Tibial artery (tissue), 4 donors: ENCODE measurements around the gene MEG3.
"Not testable (repeated sequence)": the region's sequence is repeated elsewhere in the genome, so short reads cannot be mapped to it uniquely, and the experiment has no call there.

Experiments used
- DNase-seq, 2 donors: peaks; one replicate each; pipeline ENCODE4 v3.0.0-alpha.2; 2019
- H3K27ac ChIP-seq, 2 donors: fragments of 200-600 bp; sonication (generic) in 1 of 2; 1 replicate in 1 of 2; 2 replicates in 1 of 2; pipeline ENCODE4 v1.5.1; 2018 to 2019; ENCODE audit warnings: mild to moderate bottlenecking in 1 of 2
- H3K27me3 ChIP-seq, 2 donors: fragments of 200-600 bp; sonication (generic) in 1 of 2; one replicate each; pipeline versions ENCODE4 v1.5.1 to v1.6.0; 2016 to 2019
- H3K36me3 ChIP-seq, 3 donors: fragments of 200-600 bp; sonication (generic) in 2 of 3; one replicate each; pipeline ENCODE4 v1.5.1; 2016 to 2019; ENCODE audit warnings: mild to moderate bottlenecking in 2 of 3
- H3K4me1 ChIP-seq, 4 donors: fragments of 200-600 bp; sonication (generic) in 2 of 4; 1 replicate in 3 of 4; 2 replicates in 1 of 4; pipeline ENCODE4 v1.5.1; 2016 to 2019
- H3K4me3 ChIP-seq, 2 donors: fragments of 200-600 bp; sonication (generic) in 1 of 2; 1 replicate in 1 of 2; 2 replicates in 1 of 2; pipeline ENCODE4 v1.5.1; 2018 to 2019; ENCODE audit warnings: mild to moderate bottlenecking in 2 of 2
- H3K9me3 ChIP-seq, 3 donors: fragments of 200-600 bp; sonication (generic) in 1 of 3; one replicate each; pipeline ENCODE4 v1.5.1; 2016 to 2019
- intact Hi-C: fragments of 100-400 bp; cut with DNase I; formaldehyde crosslinking; loops from one replicate; pipeline ENCODE4 v1.15.0; 2023; ENCODE audit warnings: low total_unique reads
- TF ChIP-seq, protein P1 (sequence below), 2 experiments: fragments of 200-600 bp in 1 of 2; fragments of 450-650 bp in 1 of 2; IDR thresholded peaks; one replicate each; pipeline ENCODE4 v1.5.1; 2017 to 2019; ENCODE audit warnings: antibody characterized with exemption in 2 of 2, mild to moderate bottlenecking in 1 of 2, moderate library complexity in 1 of 2

Gene MEG3

GRCh38 chr14:100800041-100800440, 25.9 kb upstream of the MEG3 start:
- Histone ChIP-seq H3K36me3 (no peaks in the 10 kb centered on the region), H3K27me3 (no peaks in the 10 kb centered on the region), H3K27ac (no peak overlapping the region), H3K4me1 (no peaks in the 10 kb centered on the region), H3K9me3 (no peaks in the 10 kb centered on the region), H3K4me3 (no peak overlapping the region)
- intact Hi-C loops = no loop called here
- TF ChIP-seq, protein P1, sequence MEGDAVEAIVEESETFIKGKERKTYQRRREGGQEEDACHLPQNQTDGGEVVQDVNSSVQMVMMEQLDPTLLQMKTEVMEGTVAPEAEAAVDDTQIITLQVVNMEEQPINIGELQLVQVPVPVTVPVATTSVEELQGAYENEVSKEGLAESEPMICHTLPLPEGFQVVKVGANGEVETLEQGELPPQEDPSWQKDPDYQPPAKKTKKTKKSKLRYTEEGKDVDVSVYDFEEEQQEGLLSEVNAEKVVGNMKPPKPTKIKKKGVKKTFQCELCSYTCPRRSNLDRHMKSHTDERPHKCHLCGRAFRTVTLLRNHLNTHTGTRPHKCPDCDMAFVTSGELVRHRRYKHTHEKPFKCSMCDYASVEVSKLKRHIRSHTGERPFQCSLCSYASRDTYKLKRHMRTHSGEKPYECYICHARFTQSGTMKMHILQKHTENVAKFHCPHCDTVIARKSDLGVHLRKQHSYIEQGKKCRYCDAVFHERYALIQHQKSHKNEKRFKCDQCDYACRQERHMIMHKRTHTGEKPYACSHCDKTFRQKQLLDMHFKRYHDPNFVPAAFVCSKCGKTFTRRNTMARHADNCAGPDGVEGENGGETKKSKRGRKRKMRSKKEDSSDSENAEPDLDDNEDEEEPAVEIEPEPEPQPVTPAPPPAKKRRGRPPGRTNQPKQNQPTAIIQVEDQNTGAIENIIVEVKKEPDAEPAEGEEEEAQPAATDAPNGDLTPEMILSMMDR (IDR thresholded peaks at IDR 0.05) = no peak
- DNase-seq = no peak

DNA sequence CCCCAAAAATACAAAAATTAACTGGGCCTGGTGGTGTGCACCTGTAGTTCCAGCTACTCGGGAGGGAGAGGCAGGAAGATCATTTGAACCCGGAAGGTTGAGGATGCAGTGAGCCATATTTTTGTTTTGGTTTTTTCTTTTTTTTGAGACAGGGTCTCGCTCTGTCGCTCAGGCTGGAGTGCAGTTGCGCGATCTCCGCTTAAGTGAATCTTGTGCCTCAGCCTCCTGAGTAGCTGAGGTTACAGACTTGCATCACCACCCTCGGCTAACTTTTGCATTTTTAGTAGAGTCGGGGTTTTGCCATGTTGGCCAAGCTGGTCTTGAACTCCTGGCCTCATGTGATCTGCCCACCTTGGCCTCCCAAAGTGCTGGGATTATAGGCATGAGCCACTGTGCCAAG, 24.5 kb upstream of the MEG3 start:
- not testable (repeated sequence) for H3K36me3 ChIP-seq, H3K4me1 ChIP-seq, H3K27ac ChIP-seq

DNA sequence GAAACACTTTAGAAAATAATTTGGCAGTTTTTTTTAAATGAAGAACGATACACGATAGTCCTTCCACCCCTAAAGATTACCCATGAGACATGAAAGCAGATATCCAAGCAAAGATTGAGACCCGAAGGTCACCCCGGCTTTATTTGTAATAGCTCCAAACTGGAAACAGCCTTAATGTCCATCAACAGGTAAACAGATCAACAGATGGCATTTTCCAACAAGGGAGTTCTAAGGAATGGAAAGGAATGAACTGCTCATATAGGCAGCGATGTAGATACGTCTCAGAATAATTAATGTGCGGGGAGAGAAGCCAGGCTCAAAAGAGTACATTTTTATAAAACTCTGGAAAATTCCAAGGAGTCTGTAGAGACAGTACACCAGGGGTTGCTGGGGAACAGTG, 23.7 kb upstream of the MEG3 start:
- intact Hi-C loops = no loop called here
- TF ChIP-seq, protein P1 (IDR thresholded peaks at IDR 0.05) = no peak
- no peaks in the 10 kb centered on the region for H3K36me3 ChIP-seq
- H3K9me3 ChIP-seq = no peaks in the 10 kb centered on the region
- H3K4me3 ChIP-seq = no peak overlapping the region
- peaks cover 0 to 5% of the 10 kb centered on the region in 2 donors for H3K27me3 ChIP-seq
- DNase-seq = no peak
- H3K27ac ChIP-seq = no peak overlapping the region
- H3K4me1 ChIP-seq = no peaks in the 10 kb centered on the region

More for the DNA sequence above, 24.5 kb upstream of the MEG3 start:
- DNase-seq, intact Hi-C loops, H3K9me3 ChIP-seq, H3K4me3 ChIP-seq, H3K27me3 ChIP-seq: not testable (repeated sequence)

DNA sequence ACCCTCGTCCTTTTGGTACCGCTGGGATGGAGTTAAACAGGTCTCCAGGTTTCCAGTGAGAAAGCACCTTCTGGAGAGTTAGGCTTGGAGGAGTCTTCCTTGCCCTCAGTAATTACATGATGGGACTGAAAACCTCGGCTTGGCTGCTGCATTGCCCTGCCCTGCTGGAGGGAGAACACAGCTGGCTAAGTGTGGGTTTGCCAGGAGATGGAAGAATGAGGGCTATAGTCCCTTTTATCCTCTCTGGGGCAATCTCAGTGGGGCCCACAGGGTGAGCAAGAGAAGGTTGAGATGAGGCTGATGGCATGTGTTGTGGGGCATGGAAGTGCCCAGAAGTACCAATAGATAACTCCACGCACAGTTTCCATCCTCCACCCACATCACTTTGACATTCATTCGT, 23.2 kb upstream of the MEG3 start:
- Histone ChIP-seq H3K27ac (no peak overlapping the region), H3K36me3 (no peaks in the 10 kb centered on the region), H3K9me3 (no peaks in the 10 kb centered on the region), H3K4me3 (no peak overlapping the region), H3K4me1 (no peaks in the 10 kb centered on the region), H3K27me3 (peaks cover 0 to 5% of the 10 kb centered on the region in 2 donors)
- TF ChIP-seq, protein P1 (IDR thresholded peaks at IDR 0.05) = no peak
- intact Hi-C loops = no loop called here
- DNase-seq = no peak

DNA sequence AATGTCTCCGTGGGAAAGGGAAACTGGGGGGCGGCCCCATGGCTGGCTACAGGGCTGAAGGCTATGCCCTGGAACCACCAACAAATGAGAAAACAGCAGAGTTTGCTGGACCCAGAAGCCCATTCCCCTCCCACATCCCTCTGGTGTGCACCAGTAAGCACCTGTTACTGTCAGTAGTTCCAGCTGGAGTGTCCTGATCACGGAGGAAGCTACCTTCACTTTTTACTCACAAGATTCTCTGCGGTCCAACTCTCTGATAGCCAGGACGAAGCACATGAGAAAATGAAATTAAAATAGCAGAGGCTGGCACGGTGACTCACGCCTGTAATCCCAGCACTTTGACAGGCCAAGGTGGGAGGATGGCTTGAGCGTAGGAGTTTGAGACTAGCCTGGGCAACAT, 22.7 kb upstream of the MEG3 start:
- TF ChIP-seq, protein P1 (IDR thresholded peaks at IDR 0.05) = no peak
- no peaks in the 10 kb centered on the region for H3K4me1 ChIP-seq
- no peak for DNase-seq
- H3K27me3 ChIP-seq = peaks cover 0 to 5% of the 10 kb centered on the region in 2 donors
- H3K4me3 ChIP-seq = no peak overlapping the region
- peaks cover 0 to 1% (median 0%) of the 10 kb centered on the region in 3 donors for H3K9me3 ChIP-seq
- H3K27ac ChIP-seq = no peak overlapping the region
- intact Hi-C loops = no loop called here
- H3K36me3 ChIP-seq = no peaks in the 10 kb centered on the region

- TF ChIP-seq, protein P1 (IDR thresholded peaks at IDR 0.05) = no peak
- intact Hi-C loops = no loop called here
- H3K9me3 ChIP-seq = peaks cover 0 to 6% (median 0%) of the 10 kb centered on the region in 3 donors
- H3K27me3 ChIP-seq = peaks cover 0 to 5% of the 10 kb centered on the region in 2 donors
- no peaks in the 10 kb centered on the region for H3K36me3 ChIP-seq
- no peak overlapping the region for H3K27ac ChIP-seq
- H3K4me3 ChIP-seq = no peak overlapping the region
- no peak for DNase-seq
- no peaks in the 10 kb centered on the region for H3K4me1 ChIP-seq
Observed at GRCh38 chr14:100803676-100804075, 22.2 kb upstream of the MEG3 start.
